ENCODE data around the gene DCHS2. TPM values are rescaled to one million over a fixed set of nuclear protein-coding genes. Genes with fewer than 3 reads are reported as not detected.

Gene DCHS2
- polyA plus RNA-seq, 10 donors: 6.4 to 20.4 (median 8.6) TPM

GRCh38 chr4:154489558-154490233 lies 1.9 kb downstream of the DCHS2 start:
- DNase-seq: no peak

DNA sequence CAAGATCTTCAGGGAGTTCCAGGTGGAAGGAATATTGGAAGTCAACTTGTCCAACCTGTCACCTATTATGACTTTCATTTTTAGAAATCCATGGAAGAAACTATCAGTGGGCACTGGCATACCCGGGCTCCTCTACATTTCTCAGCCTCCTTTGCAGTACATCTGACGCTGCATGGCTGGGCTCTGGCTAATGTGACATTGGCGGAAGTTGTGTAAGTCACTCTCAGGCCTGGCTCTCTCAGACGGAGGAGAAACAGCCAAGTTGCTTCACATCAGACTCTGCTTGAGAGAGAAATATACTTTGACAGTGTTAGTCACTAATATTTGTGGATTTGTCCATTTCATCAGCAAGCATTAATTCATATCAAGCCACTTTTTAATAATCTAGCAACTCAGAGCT lies 4.5 kb downstream of the DCHS2 start:
- no peak for DNase-seq

GRCh38 chr4:154485127-154485773 lies 6.3 kb downstream of the DCHS2 start:
- DNase-seq: no peak

- DNase-seq: no peak
Measured at GRCh38 chr4:154478547-154478946, 13.1 kb downstream of the DCHS2 start.

- no peak for DNase-seq
Measured at GRCh38 chr4:154478128-154478527, 13.5 kb downstream of the DCHS2 start.

DNA sequence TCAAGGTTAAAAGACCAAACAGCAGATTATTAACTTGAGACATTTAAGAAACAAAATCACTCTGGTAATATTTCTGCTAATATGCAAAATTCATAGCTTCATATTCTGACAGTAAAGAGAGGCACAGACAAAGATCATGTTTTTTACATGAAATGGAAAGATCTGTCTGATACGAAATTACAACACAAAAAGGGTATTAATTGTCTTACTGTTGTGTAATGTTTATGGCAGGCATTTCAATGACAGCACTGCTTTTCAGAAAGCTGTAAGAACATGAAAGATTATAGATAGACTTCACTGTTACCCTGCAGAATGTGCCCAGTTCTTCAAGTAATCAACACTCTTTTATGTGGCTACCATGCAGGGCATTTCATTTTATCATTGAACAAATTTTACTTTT lies 15.4 kb downstream of the DCHS2 start:
- DNase-seq: no peak

DNA sequence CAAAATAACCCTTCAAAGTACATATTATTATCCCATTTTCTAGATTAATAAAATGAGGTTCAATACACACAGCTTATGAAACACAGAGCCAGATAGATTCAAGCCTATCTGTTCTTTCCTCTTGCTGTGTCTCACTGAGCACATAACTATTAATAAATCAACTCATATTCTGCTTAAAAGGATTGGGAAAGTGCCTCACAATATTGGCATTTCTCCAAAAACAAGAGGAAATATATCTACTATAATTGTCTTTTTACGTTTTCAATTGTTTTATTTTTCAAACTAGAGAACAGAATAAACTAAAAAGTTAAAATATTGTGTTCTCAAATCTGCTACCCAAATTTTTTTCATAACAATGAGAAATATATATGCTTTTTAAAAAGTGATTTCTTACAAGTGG lies 15.8 kb downstream of the DCHS2 start:
- DNase-seq: no peak

- no peak for DNase-seq
Measured at GRCh38 chr4:154473497-154473896, 18.1 kb downstream of the DCHS2 start.

DNA sequence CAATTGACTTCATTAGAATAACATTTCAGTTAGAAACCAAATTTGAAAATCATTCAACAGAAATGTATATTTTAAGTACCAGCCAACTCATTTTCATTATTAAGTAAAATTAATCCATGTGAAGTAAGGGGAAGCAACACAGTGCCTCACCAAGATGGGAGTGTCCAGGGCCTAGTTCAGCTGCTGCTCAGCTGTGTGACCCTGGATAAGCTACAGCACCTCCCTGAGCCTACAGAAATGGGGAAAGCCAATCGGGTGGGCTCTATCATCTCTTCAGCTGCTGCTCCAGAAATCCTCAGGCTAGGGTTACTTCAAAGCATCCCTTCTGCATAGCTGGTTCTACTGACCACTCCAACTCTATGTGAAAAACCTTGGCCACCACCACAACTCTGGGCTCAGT lies 18.7 kb downstream of the DCHS2 start:
- no peak for DNase-seq

DNA sequence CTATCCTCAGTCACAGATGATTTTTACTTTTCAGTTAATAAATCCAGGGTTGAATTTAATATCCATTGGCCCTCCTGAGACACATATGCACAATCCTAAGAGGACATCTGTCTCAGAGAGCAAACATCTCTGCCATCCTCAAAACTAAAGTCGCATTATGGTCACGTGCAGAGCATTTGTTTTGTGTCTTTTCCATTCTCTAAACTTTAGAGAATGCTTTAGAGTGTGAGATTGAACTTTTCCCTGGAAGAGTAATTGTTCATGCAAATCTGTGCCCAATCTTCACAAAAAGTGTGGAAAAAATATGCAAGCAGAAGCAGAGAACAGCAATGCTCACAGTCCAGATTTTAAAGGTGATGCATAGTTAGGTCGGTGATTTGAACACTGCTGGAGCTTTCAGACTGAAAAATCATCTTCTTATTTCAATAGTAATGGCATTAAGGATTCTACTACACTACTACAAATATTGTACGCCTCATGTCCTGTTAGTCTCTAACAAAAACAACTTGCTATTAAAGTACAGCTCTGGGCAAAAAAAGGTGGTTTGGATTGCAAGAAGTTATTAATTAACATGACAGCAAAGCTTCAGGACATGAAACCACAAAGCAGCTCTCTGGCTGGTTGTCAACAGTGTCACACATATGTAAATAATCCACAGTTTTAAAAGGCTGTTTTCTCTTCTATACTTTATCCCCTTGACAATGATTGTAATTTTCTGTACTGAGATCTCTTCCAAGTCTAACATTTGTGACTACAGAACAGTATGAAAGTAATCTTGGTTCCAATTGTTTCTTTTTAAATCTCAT lies 19.9 kb downstream of the DCHS2 start:
- peak; percentile 73 to 92 (median 84) for DNase-seq

DNA sequence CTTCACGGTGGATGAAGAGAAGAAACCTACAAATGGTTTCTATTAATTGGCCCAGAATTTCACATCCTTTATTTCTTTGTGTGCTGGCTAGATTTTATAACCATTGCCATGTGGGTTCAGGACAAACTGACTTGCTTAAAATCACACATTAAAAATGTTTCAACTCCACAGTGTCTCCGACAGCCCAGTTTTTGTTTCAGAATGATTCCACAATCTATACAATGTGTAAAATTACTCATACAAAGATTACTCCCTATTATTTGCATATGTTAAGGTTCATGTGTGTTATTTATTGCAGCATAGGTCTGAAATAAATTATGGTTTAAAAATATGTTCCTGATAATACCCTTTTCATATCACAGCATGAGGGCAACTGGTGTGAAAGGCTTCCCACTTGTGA lies 20.6 kb downstream of the DCHS2 start:
- DNase-seq: no peak

- DNase-seq: peak in 2 of 3 donors; percentile 63 to 80
Measured at GRCh38 chr4:154467886-154468285, 23.7 kb downstream of the DCHS2 start.

GRCh38 chr4:154466336-154466735 lies 25.3 kb downstream of the DCHS2 start:
- no peak for DNase-seq

DNA sequence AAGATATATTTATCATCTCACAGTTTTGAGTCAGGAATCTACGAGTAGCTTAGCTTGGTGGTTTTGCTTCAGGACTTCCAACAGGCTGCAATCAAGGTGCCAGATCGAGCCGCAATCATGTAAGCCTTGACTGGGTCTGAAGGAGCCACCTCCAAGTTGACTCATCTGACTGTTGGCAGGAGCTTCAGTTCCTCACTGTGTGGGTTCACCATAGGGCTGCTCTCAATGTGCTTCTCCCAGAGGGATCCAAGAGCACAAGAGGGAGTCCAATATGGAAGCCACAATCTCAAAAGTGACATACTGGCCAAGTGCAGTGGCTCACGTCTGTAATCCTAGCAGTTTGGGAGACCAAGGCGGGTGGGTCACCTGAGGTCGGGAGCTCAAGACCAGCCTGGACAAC lies 26.5 kb downstream of the DCHS2 start:
- no peak for DNase-seq

- DNase-seq: no peak
Measured at GRCh38 chr4:154464654-154465053, 26.9 kb downstream of the DCHS2 start.

DNA sequence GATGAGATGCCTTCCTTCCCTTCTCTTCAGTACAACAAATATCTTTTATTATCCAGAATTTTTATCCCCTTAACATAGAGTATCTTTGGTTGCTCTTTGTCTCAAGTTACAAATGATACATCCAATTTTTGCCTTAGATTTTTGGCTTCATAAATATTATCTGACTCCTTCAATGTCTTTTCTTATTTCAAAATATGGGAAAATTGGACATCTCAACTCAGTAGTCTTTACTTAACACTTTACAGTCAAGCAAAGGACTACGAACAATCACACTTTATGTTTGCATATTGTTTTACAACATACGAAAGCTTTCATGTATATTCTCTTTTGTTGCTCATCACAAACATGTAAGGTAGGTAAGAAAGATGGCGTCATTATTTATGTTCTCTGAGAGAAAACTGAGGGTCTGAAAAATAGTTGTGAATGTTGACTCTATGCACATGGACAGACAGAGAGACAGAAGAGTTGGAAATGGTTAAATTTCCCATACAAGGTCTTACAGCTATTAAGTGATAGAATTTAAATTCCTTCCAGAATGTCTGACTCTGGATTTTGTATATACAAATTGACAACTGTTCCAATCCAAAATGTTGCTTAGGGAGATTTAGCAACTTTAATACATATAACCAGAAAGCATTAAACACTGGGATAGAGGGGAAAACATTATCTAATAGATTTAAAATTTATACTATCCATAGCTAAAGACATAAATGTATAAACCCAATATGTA lies 29.4 kb downstream of the DCHS2 start:
- DNase-seq: peak in 1 of 3 donors; percentile 65

GRCh38 chr4:154457471-154457870 lies 34.1 kb downstream of the DCHS2 start:
- no peak for DNase-seq

DNA sequence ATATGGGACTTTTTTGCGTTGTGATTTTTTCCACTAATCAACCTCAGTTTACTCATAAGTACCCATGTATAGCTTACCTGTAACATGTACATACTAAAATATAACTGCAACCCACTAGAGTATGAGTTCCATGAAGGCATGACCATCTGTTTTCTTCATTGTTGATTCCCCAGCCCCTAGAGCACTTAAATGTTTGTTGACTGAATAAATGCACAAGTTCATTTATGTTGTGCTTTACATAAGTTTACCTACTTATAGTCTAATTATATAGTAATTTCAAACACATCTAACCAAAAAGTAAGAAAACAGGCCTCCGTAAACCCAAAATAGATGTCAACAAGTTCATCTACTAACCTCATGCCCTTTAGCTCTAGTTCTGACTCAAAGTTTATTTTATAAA lies 34.7 kb downstream of the DCHS2 start:
- no peak for DNase-seq

DNA sequence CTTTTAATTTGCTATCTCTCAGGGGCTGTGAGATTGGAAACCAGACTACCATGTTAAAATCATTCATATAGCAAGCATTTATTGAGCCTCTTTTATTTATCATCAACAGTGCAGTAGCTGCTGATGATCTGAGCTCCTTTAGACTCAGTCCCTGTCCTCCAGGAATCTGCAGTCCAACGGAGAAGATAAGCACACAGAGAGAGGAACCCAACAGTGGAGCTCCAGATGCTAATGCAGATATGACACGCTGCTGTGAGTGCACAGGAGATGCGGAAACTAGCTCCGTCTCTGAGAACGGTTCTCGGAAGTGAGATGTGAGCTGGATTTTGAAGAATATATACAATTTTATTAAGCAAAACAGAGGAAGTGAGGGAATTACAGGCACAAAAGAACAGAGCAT lies 35.4 kb downstream of the DCHS2 start:
- no peak for DNase-seq

- peak; percentile 44 to 84 (median 58) for DNase-seq
Measured at GRCh38 chr4:154455111-154455510, 36.5 kb downstream of the DCHS2 start.

DNA sequence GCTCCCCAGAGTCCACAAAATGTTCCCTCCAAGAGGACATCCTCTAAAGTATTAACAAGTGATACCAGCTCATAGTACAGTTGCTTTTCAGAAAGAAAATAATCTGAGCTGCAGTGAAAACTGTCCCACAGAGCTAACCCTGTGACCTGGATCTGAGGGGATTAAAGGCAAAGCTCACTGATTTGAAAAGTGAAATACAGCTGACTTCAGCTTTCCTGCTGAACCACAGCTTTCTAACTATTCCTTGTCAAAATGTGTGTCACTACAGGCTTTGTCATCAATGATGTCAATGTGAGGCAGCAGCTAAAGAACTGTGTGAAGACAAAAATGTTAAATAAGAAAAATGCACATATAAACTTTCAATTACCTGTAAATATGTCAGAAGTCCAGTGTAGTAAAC lies 36.9 kb downstream of the DCHS2 start:
- no peak for DNase-seq

GRCh38 chr4:154452798-154453346 lies 38.7 kb downstream of the DCHS2 start:
- DNase-seq: peak in 1 of 3 donors; percentile 75

Data from muscle of back (tissue), 11 donors.